ENCODE data around the gene ATP6V0B.

The ATP6V0B gene

DNA sequence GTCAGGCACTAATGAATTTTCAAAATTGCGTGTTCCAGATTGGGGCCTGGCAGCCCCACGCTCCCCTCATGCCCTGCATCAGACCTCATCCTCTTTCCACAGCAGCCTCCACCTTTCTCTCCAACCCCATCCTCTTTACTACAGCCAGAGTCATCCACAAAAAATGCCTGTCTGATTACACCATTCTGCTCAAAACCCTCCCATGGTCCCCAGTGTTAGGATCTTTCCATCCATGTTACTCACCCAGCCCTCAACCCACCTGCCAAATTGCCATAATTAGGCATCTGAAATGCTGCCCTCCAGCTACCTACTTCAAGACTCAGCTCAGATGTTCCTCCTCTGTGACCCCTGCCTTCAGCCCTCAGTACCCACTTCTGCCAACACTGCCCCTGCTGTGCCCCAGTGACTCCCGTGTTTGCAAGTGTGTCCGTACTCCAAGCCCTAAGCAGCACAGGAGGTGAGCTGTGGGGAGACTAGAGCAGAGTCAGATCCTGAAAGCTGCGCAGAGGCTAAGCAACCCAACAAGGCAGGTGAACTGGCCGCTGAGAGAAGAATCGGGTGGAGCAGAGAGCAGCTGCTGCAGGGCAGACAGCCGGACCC lies 41.9 kb upstream of the ATP6V0B start:
- peaks cover 14 to 27% of the 10 kb centered on the region in 2 experiments for H3K4me1 ChIP-seq (ENCODE audit: control insufficient read depth in 1 of 2, insufficient read depth in 1 of 2, low read depth in 1 of 2, low read length in 1 of 2)
- H3K27me3 ChIP-seq: peaks cover 61% of the 10 kb centered on the region
- H3K36me3 ChIP-seq: no peaks in the 10 kb centered on the region
- no peak overlapping the region for H3K4me3 ChIP-seq (ENCODE audit: low read depth in 1 of 2, low read length in 1 of 2)
- H3K27ac ChIP-seq: no peak overlapping the region
- no peak for TF ChIP-seq CTCF (IDR thresholded peaks at IDR 0.05)
- no peaks in the 10 kb centered on the region for H3K9me3 ChIP-seq

DNA sequence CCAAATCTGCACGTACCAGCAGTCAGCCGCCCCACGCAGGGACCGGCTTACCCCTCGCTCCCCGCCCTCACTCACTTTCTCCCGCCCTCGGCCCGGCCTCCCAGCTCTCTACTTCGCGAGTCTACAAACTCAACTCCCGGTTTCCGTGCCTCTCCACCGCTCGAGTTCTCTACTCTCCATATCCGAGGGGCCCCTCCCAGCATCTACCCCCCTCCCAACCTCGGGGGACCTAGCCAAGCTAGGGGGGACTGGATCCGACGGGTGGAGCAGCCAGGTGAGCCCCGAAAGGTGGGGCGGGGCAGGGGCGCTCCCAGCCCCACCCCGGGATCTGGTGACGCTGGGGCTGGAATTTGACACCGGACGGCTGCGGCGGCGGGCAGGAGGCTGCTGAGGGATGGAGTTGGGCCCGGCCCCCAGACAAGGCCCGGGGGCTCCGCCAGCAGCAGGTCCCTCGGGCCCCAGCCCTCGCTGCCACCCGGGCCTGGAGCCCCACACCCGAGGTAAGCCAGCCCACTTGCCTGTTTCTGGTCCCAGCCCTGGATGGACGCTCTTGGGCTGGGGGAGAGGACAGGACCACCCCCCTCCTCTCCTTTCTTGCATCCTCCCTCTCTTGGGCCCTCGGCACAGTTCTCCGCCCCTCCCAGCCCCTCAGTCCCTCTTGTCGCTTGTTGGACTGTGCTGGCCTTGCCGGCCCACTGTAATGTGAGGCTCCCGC lies 41.2 kb upstream of the ATP6V0B start, which contains the start of gene ARTN:
TSS of gene ARTN (plus strand) at position 416 of the 715 bp plus-strand sequence. CDS start 1,856 bp downstream, outside the sequence.
- no peak for TF ChIP-seq CTCF (IDR thresholded peaks at IDR 0.05)
- Histone ChIP-seq H3K4me3 (ENCODE audit: low read depth in 1 of 2, low read length in 1 of 2) (no peak within 1 kb of the TSS), H3K9me3 (no peaks in the 10 kb centered on the region), H3K36me3 (no peaks in the 10 kb centered on the region), H3K27ac (no peak within 1 kb of the TSS), H3K4me1 (ENCODE audit: control insufficient read depth in 1 of 2, insufficient read depth in 1 of 2, low read depth in 1 of 2, low read length in 1 of 2) (peaks cover 14 to 27% of the 10 kb centered on the region in 2 experiments), H3K27me3 (peaks cover 68% of the 10 kb centered on the region)

DNA sequence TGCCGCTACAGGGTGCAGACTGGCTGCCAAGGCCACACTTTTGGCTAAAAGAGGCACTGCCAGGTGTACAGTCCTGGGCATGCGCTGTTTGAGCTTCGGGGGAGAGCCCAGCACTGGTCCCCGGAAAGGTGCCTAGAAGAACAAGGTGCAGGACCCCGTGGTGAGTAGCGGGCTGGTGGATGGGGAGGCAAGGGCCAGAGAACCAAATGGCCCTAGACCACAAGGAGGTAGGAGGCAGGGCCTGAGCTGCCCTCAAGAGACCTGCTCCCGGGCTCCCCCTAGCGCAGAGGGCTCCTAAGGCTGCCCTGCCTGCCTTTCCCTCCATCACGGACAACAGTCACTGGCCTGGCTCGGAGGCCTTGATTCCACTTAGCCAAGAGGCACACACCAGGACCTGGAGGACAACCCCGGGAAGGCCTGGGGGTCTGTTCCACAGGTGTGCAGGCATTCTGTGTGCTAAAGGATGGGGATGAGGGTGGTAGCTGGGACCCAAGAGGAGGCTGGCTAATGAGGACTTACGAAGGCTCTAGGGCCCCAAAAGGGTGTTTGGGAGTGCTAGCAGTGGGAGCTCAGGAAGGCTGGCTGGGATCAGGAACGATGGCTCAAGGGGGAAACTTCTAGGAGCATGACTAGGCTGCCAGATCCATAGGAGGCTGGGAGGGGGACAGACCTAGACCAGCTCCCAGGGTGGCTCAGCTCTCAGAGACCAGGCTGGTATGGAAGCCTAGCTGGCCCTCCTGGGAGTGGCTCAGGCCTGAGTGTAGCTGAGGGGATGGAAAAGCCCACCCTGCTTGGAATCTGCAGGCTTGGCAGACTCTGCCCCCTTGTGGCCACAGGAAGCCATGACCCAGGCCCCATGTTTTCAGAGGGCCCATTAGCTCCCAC lies 40.4 kb upstream of the ATP6V0B start:
- peaks cover 72% of the 10 kb centered on the region for H3K27me3 ChIP-seq
- H3K27ac ChIP-seq: no peak overlapping the region
- peak; percentile 80 for TF ChIP-seq CTCF (IDR thresholded peaks at IDR 0.05)
- H3K4me3 ChIP-seq (ENCODE audit: low read depth in 1 of 2, low read length in 1 of 2): no peak overlapping the region
- H3K36me3 ChIP-seq: no peaks in the 10 kb centered on the region
- no peaks in the 10 kb centered on the region for H3K9me3 ChIP-seq
- H3K4me1 ChIP-seq (ENCODE audit: control insufficient read depth in 1 of 2, insufficient read depth in 1 of 2, low read depth in 1 of 2, low read length in 1 of 2): peaks cover 14 to 27% of the 10 kb centered on the region in 2 experiments

- H3K4me3 ChIP-seq (ENCODE audit: low read depth in 1 of 2, low read length in 1 of 2): no peak overlapping the region
- H3K4me1 ChIP-seq (ENCODE audit: control insufficient read depth in 1 of 2, insufficient read depth in 1 of 2, low read depth in 1 of 2, low read length in 1 of 2): peaks cover 14 to 27% of the 10 kb centered on the region in 2 experiments
- no peak for TF ChIP-seq CTCF (IDR thresholded peaks at IDR 0.05)
- H3K27me3 ChIP-seq: peaks cover 72% of the 10 kb centered on the region
- H3K36me3 ChIP-seq: no peaks in the 10 kb centered on the region
- no peaks in the 10 kb centered on the region for H3K9me3 ChIP-seq
- no peak overlapping the region for H3K27ac ChIP-seq
Observed at GRCh38 chr1:43934986-43935324, 39.8 kb upstream of the ATP6V0B start.

- TF ChIP-seq CTCF (IDR thresholded peaks at IDR 0.05): no peak
- no peaks in the 10 kb centered on the region for H3K9me3 ChIP-seq
- H3K36me3 ChIP-seq: no peaks in the 10 kb centered on the region
- no peak overlapping the region for H3K4me3 ChIP-seq (ENCODE audit: low read depth in 1 of 2, low read length in 1 of 2)
- H3K27ac ChIP-seq: no peak overlapping the region
- peaks cover 14 to 27% of the 10 kb centered on the region in 2 experiments for H3K4me1 ChIP-seq (ENCODE audit: control insufficient read depth in 1 of 2, insufficient read depth in 1 of 2, low read depth in 1 of 2, low read length in 1 of 2)
- H3K27me3 ChIP-seq: peaks cover 72% of the 10 kb centered on the region
Observed at GRCh38 chr1:43935711-43936427, 38.9 kb upstream of the ATP6V0B start.

All from neutrophil (primary cell).